ENCODE results near the gene ACADL.

ACADL gene

DNA sequence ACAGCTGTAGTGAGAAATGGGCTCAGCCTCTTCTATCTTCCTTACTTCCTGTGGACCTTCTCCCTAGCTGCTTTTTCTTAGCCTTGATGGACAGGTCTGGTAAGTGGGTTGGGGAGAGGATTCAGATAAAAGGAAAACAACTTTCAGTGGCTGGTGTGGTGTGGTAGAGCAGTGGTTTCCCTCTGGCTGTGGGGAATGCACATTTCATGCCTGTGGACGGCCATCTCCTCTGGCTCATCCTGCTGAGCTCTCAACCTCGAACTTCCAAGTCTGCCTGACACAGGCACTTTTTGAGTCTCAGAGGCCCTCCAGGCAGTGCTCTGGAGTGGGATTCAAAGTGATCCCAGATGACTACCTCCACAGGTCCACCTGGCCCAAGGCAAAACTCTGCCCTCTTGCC lies 38.6 kb upstream of the ACADL start:
- H3K4me3 ChIP-seq (ENCODE audit: control insufficient read depth, low read depth, low read length), result no peak overlapping the region
- TF ChIP-seq, protein P1, sequence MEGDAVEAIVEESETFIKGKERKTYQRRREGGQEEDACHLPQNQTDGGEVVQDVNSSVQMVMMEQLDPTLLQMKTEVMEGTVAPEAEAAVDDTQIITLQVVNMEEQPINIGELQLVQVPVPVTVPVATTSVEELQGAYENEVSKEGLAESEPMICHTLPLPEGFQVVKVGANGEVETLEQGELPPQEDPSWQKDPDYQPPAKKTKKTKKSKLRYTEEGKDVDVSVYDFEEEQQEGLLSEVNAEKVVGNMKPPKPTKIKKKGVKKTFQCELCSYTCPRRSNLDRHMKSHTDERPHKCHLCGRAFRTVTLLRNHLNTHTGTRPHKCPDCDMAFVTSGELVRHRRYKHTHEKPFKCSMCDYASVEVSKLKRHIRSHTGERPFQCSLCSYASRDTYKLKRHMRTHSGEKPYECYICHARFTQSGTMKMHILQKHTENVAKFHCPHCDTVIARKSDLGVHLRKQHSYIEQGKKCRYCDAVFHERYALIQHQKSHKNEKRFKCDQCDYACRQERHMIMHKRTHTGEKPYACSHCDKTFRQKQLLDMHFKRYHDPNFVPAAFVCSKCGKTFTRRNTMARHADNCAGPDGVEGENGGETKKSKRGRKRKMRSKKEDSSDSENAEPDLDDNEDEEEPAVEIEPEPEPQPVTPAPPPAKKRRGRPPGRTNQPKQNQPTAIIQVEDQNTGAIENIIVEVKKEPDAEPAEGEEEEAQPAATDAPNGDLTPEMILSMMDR (IDR thresholded peaks at IDR 0.05; ENCODE audit: control insufficient read depth, insufficient read depth, low read depth, low read length, missing control alignments), result no peak
- no peak for DNase-seq (ENCODE audit: low read depth)

DNA sequence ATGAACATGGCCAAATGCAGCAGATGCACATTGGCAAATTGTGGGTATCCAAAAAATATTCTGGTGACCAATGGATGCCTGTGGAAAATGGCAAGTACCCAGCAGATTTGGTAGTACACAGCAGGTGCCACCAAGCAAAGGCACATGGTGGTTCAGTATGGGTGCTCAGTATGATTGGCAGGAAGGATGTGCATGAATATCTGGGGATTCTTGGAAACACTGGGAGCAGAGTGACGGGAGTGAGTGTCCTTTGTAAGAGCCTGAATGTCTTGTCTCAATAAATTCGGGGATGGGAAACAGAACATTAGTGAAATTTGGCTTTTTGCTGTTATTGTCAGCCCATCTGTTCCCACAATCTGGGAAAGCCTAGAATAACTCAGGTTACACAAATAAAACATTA lies 36.8 kb upstream of the ACADL start:
- TF ChIP-seq, protein P1 (IDR thresholded peaks at IDR 0.05; ENCODE audit: control insufficient read depth, insufficient read depth, low read depth, low read length, missing control alignments), result no peak
- DNase-seq (ENCODE audit: low read depth), result no peak
- H3K4me3 ChIP-seq (ENCODE audit: control insufficient read depth, low read depth, low read length), result no peak overlapping the region

DNA sequence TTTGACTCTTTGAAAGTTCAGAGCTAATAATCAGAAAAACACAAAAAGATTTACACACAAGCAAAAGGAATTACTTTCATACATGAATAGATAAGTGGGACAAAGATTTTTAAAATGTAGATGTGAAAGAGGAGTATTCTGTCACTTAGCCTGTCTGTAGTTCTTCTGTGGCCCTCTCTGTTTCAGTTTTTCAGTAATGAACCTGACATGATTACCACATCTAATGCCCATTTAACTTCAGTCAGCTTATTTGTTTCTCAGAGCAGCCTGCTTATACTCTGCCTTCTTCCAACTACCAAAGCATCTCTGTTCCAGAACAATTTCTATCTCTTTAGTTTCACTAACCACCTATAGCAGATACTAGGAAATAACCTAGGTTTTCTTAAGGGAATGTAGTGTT lies 34.4 kb upstream of the ACADL start:
- TF ChIP-seq, protein P1 (IDR thresholded peaks at IDR 0.05; ENCODE audit: control insufficient read depth, insufficient read depth, low read depth, low read length, missing control alignments), result no peak
- no peak for DNase-seq (ENCODE audit: low read depth)
- no peak overlapping the region for H3K4me3 ChIP-seq (ENCODE audit: control insufficient read depth, low read depth, low read length)

- H3K4me3 ChIP-seq (ENCODE audit: control insufficient read depth, low read depth, low read length), result no peak overlapping the region
- no peak for DNase-seq (ENCODE audit: low read depth)
- TF ChIP-seq, protein P1 (IDR thresholded peaks at IDR 0.05; ENCODE audit: control insufficient read depth, insufficient read depth, low read depth, low read length, missing control alignments), result no peak
Measured at GRCh38 chr2:210252699-210253606, 27.7 kb upstream of the ACADL start.

- H3K4me3 ChIP-seq (ENCODE audit: control insufficient read depth, low read depth, low read length), result no peak overlapping the region
- TF ChIP-seq, protein P1 (IDR thresholded peaks at IDR 0.05; ENCODE audit: control insufficient read depth, insufficient read depth, low read depth, low read length, missing control alignments), result no peak
- DNase-seq (ENCODE audit: low read depth), result no peak
Measured at GRCh38 chr2:210250622-210251021, 25.4 kb upstream of the ACADL start.

DNA sequence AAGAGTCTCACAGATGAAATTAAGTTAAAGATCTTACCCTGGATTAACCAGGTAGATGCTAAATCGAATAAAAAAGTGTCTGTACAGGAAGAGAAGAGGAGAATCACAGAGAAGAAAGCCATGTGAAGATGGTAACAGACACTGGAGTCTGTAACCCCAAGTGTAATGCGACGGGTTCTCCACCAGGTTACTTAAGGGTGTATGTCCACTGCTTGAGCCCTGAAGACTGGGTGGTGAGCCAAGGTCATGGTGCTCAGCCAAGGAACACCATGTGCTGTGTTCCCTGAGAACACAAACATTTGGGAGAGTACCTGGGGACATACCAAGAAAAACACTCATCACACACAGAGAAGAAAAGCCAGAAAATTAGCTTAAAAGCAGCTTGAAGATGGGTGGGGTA lies 8.2 kb upstream of the ACADL start:
- DNase-seq (ENCODE audit: low read depth), result no peak
- TF ChIP-seq, protein P1 (IDR thresholded peaks at IDR 0.05; ENCODE audit: control insufficient read depth, insufficient read depth, low read depth, low read length, missing control alignments), result no peak
- no peak overlapping the region for H3K4me3 ChIP-seq (ENCODE audit: control insufficient read depth, low read depth, low read length)
